ENCODE measurements around the gene SKAP2. TPM values are rescaled to one million over a fixed set of nuclear protein-coding genes. Genes with fewer than 3 reads are reported as not detected.
A peak's percentile ranks its signal among the peaks of the same experiment; 100 is the strongest.

Gene SKAP2
- polyA plus RNA-seq, 3 donors, result 19.2 to 204 (median 158) TPM

- no peak for DNase-seq
- peaks cover 25 to 39% of the 10 kb centered on the region in 2 donors for H3K36me3 Mint-ChIP-seq
- H3K27me3 Mint-ChIP-seq (ENCODE audit: low read depth in 3 of 3), result peaks cover 0 to 2% (median 0%) of the 10 kb centered on the region in 3 donors
- Histone ChIP-seq H3K9me3 (replicated peaks in 1 of 2; ENCODE audit: control insufficient read depth in 1 of 2, insufficient read depth in 1 of 2, low read length in 2 of 2) (no peaks in the 10 kb centered on the region), H3K4me1 (ENCODE audit: control insufficient read depth in 1 of 2, insufficient read depth in 2 of 2, low read length in 2 of 2) (peaks cover 3 to 12% of the 10 kb centered on the region in 2 donors), H3K4me2 (replicated peaks; ENCODE audit: extremely low read depth, low read length, poor library complexity, severe bottlenecking) (no peak overlapping the region), H3K27me3 (ENCODE audit: control insufficient read depth in 2 of 2, insufficient read depth in 2 of 2, low read length in 2 of 2) (no peaks in the 10 kb centered on the region), H3K4me3 (replicated peaks in 1 of 3; ENCODE audit: low read depth in 2 of 3, low read length in 3 of 3) (no peak overlapping the region), H3K36me3 (replicated peaks in 1 of 2; ENCODE audit: control insufficient read depth in 1 of 2, insufficient read depth in 2 of 2, low read length in 2 of 2) (peaks cover 0 to 33% of the 10 kb centered on the region in 2 donors), H3K9ac (ENCODE audit: insufficient read depth, low read length, poor library complexity, severe bottlenecking) (no peak overlapping the region), H2AFZ (ENCODE audit: insufficient read depth, low read depth, low read length, poor library complexity, severe bottlenecking) (no peak overlapping the region), H3K27ac (ENCODE audit: low read depth in 1 of 2, low read length in 2 of 2) (no peak overlapping the region), H4K20me1 (ENCODE audit: insufficient read depth, low read length) (peaks cover 15% of the 10 kb centered on the region), H3K79me2 (ENCODE audit: insufficient read depth, low read length) (no peaks in the 10 kb centered on the region)
- H3K9me3 Mint-ChIP-seq, result no peaks in the 10 kb centered on the region
- H3K27ac Mint-ChIP-seq, result no peak overlapping the region
- H3K4me1 Mint-ChIP-seq, result peaks cover 14% of the 10 kb centered on the region
- no peak overlapping the region for H3K4me3 Mint-ChIP-seq
- WGBS (ENCODE audit: insufficient coverage), result 71% methylated on average over 1 of the region's 2 CpGs
- intact Hi-C loops (cut with micrococcal nuclease), result no loop called here
- no peak for TF ChIP-seq CTCF (IDR thresholded peaks at IDR 0.05)
These were observed 174.1 kb downstream of the SKAP2 start for GRCh38 chr7:26690135-26690805.

- Mint-ChIP-seq H3K27ac (peak overlapping the region in 1 of 7 donors; percentile 42), H3K36me3 (peaks cover 37 to 49% of the 10 kb centered on the region in 2 donors), H3K4me1 (peaks cover 14% of the 10 kb centered on the region), H3K9me3 (no peaks in the 10 kb centered on the region), H3K4me3 (no peak overlapping the region), H3K27me3 (ENCODE audit: low read depth in 3 of 3) (peaks cover 0 to 2% (median 0%) of the 10 kb centered on the region in 3 donors)
- Histone ChIP-seq H3K4me1 (ENCODE audit: control insufficient read depth in 1 of 2, insufficient read depth in 2 of 2, low read length in 2 of 2) (peaks cover 3 to 12% of the 10 kb centered on the region in 2 donors), H3K9ac (ENCODE audit: insufficient read depth, low read length, poor library complexity, severe bottlenecking) (no peak overlapping the region), H3K4me3 (replicated peaks in 1 of 3; ENCODE audit: low read depth in 2 of 3, low read length in 3 of 3) (no peak overlapping the region), H3K4me2 (replicated peaks; ENCODE audit: extremely low read depth, low read length, poor library complexity, severe bottlenecking) (no peak overlapping the region), H3K9me3 (replicated peaks in 1 of 2; ENCODE audit: control insufficient read depth in 1 of 2, insufficient read depth in 1 of 2, low read length in 2 of 2) (no peaks in the 10 kb centered on the region), H4K20me1 (ENCODE audit: insufficient read depth, low read length) (peaks cover 11% of the 10 kb centered on the region), H2AFZ (ENCODE audit: insufficient read depth, low read depth, low read length, poor library complexity, severe bottlenecking) (no peak overlapping the region), H3K27me3 (ENCODE audit: control insufficient read depth in 2 of 2, insufficient read depth in 2 of 2, low read length in 2 of 2) (no peaks in the 10 kb centered on the region), H3K79me2 (ENCODE audit: insufficient read depth, low read length) (no peaks in the 10 kb centered on the region), H3K36me3 (replicated peaks in 1 of 2; ENCODE audit: control insufficient read depth in 1 of 2, insufficient read depth in 2 of 2, low read length in 2 of 2) (peaks cover 7 to 42% of the 10 kb centered on the region in 2 donors), H3K27ac (ENCODE audit: low read depth in 1 of 2, low read length in 2 of 2) (no peak overlapping the region)
- peak in 2 of 3 donors; percentile 8 to 10 for DNase-seq
- WGBS (ENCODE audit: insufficient coverage), result no CpG with 5 or more reads among the region's 4 CpGs
- no peak for TF ChIP-seq CTCF (IDR thresholded peaks at IDR 0.05)
- intact Hi-C loops (cut with micrococcal nuclease), result no loop called here
These were observed 175.4 kb downstream of the SKAP2 start for GRCh38 chr7:26688936-26689506.

Measured in CD14-positive monocyte (primary cell).